ENCODE measurements around the gene ZNF692. TPM values are rescaled to one million over a fixed set of nuclear protein-coding genes. Genes with fewer than 3 reads are reported as not detected.
A peak's percentile ranks its signal among the peaks of the same experiment; 100 is the strongest.

Gene ZNF692
- total and polyA plus RNA-seq, 2 of the 13 experiments (the other 11 are each of a cell fraction or from before 2014, with no cell fraction given): 27.3 to 45.8 TPM

DNA sequence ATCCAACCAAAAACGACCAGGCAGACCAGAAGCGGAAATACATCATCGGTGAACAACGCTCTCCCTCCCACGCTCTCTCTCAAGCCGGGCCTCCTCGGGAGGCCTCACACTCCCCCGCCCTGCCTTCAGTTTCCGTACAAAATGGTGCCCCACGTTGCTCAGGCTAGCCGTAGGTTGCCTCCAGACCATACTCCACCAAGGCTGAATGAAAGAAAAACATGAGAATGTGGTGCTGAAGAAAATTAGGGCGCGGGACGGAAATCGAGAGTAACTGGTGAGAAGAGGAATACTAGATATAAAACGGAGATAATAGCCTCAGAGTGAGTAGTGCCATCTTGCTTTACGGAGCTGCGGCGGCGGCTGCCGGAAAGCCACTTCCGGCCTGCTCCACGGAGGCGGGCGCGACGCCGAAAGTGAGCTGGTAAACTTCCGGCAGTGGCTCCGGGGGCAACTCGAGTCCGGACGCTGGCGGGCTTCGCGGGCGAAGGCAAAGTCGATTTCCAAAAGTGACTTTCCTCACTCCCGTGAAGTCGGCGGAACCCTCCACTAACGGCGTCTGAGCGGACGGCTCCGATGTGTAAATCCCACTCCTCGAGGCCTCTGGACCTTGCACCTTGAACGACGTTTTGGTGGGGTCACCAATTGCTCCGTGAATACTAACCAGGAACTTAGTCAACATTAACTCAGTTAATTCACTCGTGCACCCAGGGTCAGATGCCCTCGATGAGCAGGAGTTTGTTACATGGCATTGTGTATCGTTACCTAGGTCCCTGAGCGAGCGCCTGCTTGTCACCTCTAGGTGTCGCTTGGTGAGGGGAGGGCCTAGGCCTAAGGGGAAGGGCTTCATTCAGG lies 32.8 kb downstream of the ZNF692 start, which contains the start of gene SH3BP5L (continued):
- peak; percentile 66; the same call in 1 of the 2 replicates for TF ChIP-seq ZSCAN29 (CRISPR knock-in tag; conservative IDR thresholded peaks at IDR 0.05)
- TF ChIP-seq ELF4 (CRISPR knock-in tag; IDR thresholded peaks at IDR 0.05; ENCODE audit: borderline replicate concordance): peak; percentile 46; the same call in 1 of the 2 replicates
- peak; percentile 92 for TF ChIP-seq CREM (IDR thresholded peaks at IDR 0.05)
- no peak for TF ChIP-seq CREM (CRISPR knock-in tag; IDR thresholded peaks at IDR 0.05)
- TF ChIP-seq, protein P1, sequence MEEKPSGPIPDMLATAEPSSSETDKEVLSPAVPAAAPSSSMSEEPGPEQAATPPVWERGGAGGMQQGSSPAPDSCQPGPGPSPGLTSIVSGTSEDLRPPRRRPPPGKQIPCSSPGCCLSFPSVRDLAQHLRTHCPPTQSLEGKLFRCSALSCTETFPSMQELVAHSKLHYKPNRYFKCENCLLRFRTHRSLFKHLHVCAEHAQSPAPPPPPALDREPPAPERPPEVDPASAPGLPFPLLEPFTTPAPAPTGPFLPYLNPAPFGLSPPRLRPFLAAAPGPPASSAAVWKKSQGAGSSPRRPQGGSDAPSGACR (CRISPR knock-in tag; IDR thresholded peaks at IDR 0.05): peak; percentile 72; the same call in 1 of the 2 replicates
- TF ChIP-seq MTF2 (CRISPR knock-in tag; IDR thresholded peaks at IDR 0.05; ENCODE audit: borderline replicate concordance): peak; percentile 78; the same call in 1 of the 2 replicates
- TF ChIP-seq GFI1 (CRISPR knock-in tag; IDR thresholded peaks at IDR 0.05; ENCODE audit: borderline replicate concordance): peak; percentile 53; the same call in 1 of the 2 replicates
- no peak for TF ChIP-seq ZNF598 (CRISPR knock-in tag; IDR thresholded peaks at IDR 0.05; ENCODE audit: borderline replicate concordance)
- no peak for TF ChIP-seq MTF1 (CRISPR knock-in tag; IDR thresholded peaks at IDR 0.05)
- TF ChIP-seq REPIN1 (CRISPR knock-in tag; IDR thresholded peaks at IDR 0.05; ENCODE audit: borderline replicate concordance, low read depth): peak; percentile 49; the same call in 1 of the 2 replicates
- TF ChIP-seq KLF12 (CRISPR knock-in tag; IDR thresholded peaks at IDR 0.05; ENCODE audit: borderline replicate concordance): peak; percentile 75; the same call in 1 of the 2 replicates
- no peak for TF ChIP-seq FOXA1 (IDR thresholded peaks at IDR 0.05)
- peak; percentile 65; the same call in 1 of the 2 replicates for TF ChIP-seq FOXA1 (CRISPR knock-in tag; IDR thresholded peaks at IDR 0.05)
- no peak for TF ChIP-seq ZNF616 (CRISPR knock-in tag; IDR thresholded peaks at IDR 0.05; ENCODE audit: low read depth)
- peak; percentile 62; the same call in 1 of the 2 replicates for TF ChIP-seq HOXA5 (CRISPR knock-in tag; IDR thresholded peaks at IDR 0.05)
- TF ChIP-seq, protein P2, sequence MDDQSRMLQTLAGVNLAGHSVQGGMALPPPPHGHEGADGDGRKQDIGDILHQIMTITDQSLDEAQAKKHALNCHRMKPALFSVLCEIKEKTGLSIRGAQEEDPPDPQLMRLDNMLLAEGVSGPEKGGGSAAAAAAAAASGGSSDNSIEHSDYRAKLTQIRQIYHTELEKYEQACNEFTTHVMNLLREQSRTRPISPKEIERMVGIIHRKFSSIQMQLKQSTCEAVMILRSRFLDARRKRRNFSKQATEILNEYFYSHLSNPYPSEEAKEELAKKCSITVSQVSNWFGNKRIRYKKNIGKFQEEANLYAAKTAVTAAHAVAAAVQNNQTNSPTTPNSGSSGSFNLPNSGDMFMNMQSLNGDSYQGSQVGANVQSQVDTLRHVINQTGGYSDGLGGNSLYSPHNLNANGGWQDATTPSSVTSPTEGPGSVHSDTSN (CRISPR knock-in tag; IDR thresholded peaks at IDR 0.05; ENCODE audit: borderline replicate concordance): 0 out of 2 replicates have a peak, but pooled peaks have one; percentile 41
- 0 out of 2 replicates have a peak, but pooled peaks have one; percentile 44 for TF ChIP-seq ZNF543 (CRISPR knock-in tag; IDR thresholded peaks at IDR 0.05)
- no peak for TF ChIP-seq NFE2L1 (CRISPR knock-in tag; IDR thresholded peaks at IDR 0.05; ENCODE audit: borderline replicate concordance)
- no peak for TF ChIP-seq SRF (IDR thresholded peaks at IDR 0.05; ENCODE audit: low read depth, low read length)
- TF ChIP-seq AGO1 (IDR thresholded peaks at IDR 0.05; ENCODE audit: low read depth, low read length, poor library complexity, severe bottlenecking): peak; percentile 55
- TF ChIP-seq XRCC5 (optimal IDR thresholded peaks at IDR 0.05; ENCODE audit: low read length): peak; percentile 85
- 0 out of 2 replicates have a peak, but pooled peaks have one; percentile 33 for TF ChIP-seq ZNF775 (CRISPR knock-in tag; IDR thresholded peaks at IDR 0.05; ENCODE audit: borderline replicate concordance)
- 0 out of 2 replicates have a peak, but pooled peaks have one; percentile 29 for TF ChIP-seq ZNF317 (CRISPR knock-in tag; IDR thresholded peaks at IDR 0.05)
- TF ChIP-seq, protein P3, sequence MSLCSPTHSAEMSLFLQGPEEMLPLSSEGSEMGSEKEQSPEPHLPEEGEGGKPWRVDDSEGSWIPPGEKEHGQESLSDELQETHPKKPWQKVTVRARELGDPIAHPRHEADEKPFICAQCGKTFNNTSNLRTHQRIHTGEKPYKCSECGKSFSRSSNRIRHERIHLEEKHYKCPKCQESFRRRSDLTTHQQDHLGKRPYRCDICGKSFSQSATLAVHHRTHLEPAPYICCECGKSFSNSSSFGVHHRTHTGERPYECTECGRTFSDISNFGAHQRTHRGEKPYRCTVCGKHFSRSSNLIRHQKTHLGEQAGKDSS (CRISPR knock-in tag; IDR thresholded peaks at IDR 0.05; ENCODE audit: borderline replicate concordance, low read depth): peak; percentile 87

Data from HepG2 (cell line).